Caco-2 (cell line): ENCODE data around the gene SEPSECS. TPM values are rescaled to one million over a fixed set of nuclear protein-coding genes. Genes with fewer than 3 reads are reported as not detected.

ENCODE experiments used
- BruUV-seq: library from RNA; stranded (reverse); fragments of 400-500 nt; replicated peaks from 2 replicates; lab custom pipeline; 2021; lab: Mats Ljungman, UMichigan
- CTCF ChIA-PET: fragments of 300-600 bp; sonication (Branson Sonifier 250); formaldehyde crosslinking; loops from one replicate; lab custom pipeline; 2022; ENCODE audit warnings: antibody characterized with exemption; lab: Charles Lee
- POLR2A ChIA-PET: fragments of 300-600 bp; sonication (Branson Sonifier 250); formaldehyde crosslinking; loops from one replicate; lab custom pipeline; 2022; ENCODE audit warnings: antibody characterized with exemption; lab: Charles Lee
- DNase-seq, 2 experiments: peaks; one replicate each; pipeline versions ENCODE4 v3.0.0 to v3.0.0-alpha.2; 2020 to 2022
- H3K27me3 ChIP-seq: replicated peaks from 2 replicates; pipeline ENCODE4 v1.6.0; 2011; ENCODE audit warnings: low read length; ENCODE audit not compliant: control insufficient read depth, insufficient read depth
- H3K36me3 ChIP-seq: 2 replicates; pipeline ENCODE4 v1.5.1; 2011; ENCODE audit warnings: low read length; ENCODE audit not compliant: control insufficient read depth, insufficient read depth
- H3K4me1 ChIP-seq: fragments of 250-450 bp; sonication (Bioruptor Pico); 2 replicates; pipeline ENCODE4 v1.5.1; 2020; ENCODE audit warnings: mild to moderate bottlenecking
- H3K4me3 ChIP-seq: 2 replicates; pipeline ENCODE4 v1.5.1; 2011; ENCODE audit warnings: low read depth, mild to moderate bottlenecking, control low read depth, low read length
- H3K9me3 ChIP-seq: fragments of 250-450 bp; sonication (Bioruptor Pico); 2 replicates; pipeline ENCODE4 v1.5.1; 2020; ENCODE audit warnings: mild to moderate bottlenecking, moderate library complexity
- H3K27ac Mint-ChIP-seq: one replicate; pipeline ENCODE4 v1.8.0; 2022; ENCODE audit warnings: mixed read lengths; ENCODE audit not compliant: unreplicated experiment
- H3K27me3 Mint-ChIP-seq: one replicate; pipeline ENCODE4 v1.8.0; 2022; ENCODE audit warnings: mixed read lengths; ENCODE audit not compliant: insufficient read depth, unreplicated experiment
- H3K36me3 Mint-ChIP-seq: one replicate; pipeline ENCODE4 v1.8.0; 2022; ENCODE audit warnings: mild to moderate bottlenecking, mixed read lengths; ENCODE audit not compliant: insufficient read depth, unreplicated experiment
- H3K4me1 Mint-ChIP-seq: one replicate; pipeline ENCODE4 v1.8.0; 2022; ENCODE audit warnings: low read depth, mixed read lengths; ENCODE audit not compliant: unreplicated experiment
- H3K4me3 Mint-ChIP-seq: one replicate; pipeline ENCODE4 v1.8.0; 2022; ENCODE audit warnings: mild to moderate bottlenecking, moderate library complexity, mixed read lengths; ENCODE audit not compliant: unreplicated experiment
- H3K9me3 Mint-ChIP-seq: one replicate; pipeline ENCODE4 v1.8.0; 2022; ENCODE audit warnings: mixed read lengths; ENCODE audit not compliant: unreplicated experiment
- intact Hi-C: fragments of 100-400 bp; cut with micrococcal nuclease; formaldehyde crosslinking; loops from one replicate; pipeline ENCODE4 v1.10.0; 2022; ENCODE audit not compliant: unreplicated experiment
- total RNA-seq: library from RNA; stranded (reverse); gene quantifications from 2 replicates; pipeline ENCODE4 v1.2.3, GENCODE V29; 2022
- TF ChIP-seq, protein P1 (sequence below), 2 experiments: fragments of 200-600 bp in 1 of 2; IDR thresholded peaks; 1 replicate in 1 of 2; 2 replicates in 1 of 2; pipeline versions ENCODE4 v1.5.1 to v1.8.0; 2011 to 2022; ENCODE audit warnings: antibody characterized with exemption in 1 of 2, control low read depth in 1 of 2, inconsistent platforms in 1 of 2, low read depth in 1 of 2, low read length in 1 of 2, mild to moderate bottlenecking in 1 of 2, moderate library complexity in 1 of 2; ENCODE audit not compliant: insufficient read depth in 1 of 2, severe bottlenecking in 1 of 2, unreplicated experiment in 1 of 2

Gene SEPSECS
- total RNA-seq, 1 experiment from 2014 or later, result 5.7 TPM

DNA sequence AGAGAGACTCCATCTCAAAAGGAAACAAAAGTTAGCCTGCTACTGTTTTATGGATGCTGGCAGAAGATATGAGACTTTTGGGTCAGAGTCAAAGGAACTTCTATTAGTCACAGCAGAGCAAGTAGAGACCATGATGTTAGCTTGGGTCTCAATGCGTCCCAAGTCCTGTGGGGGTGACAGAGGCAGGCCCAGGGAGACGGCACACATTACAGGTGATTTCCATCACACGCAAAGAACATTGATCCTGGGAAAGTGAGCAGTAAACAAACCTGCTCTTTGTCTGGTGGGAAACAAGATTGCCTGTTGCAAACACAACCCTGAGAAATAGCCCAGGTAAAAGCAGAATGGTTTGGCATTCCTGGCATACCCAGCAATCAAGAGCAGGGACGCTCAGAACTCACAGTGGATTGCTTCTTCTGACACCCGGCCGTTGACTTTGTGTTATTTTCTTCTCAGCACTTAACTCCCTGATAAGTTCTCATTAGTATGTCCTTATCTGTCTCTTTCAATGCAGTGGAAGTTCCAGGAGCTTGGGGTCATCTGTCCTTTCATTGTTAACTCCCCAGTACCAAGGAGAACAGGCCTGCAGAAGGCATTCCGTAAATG lies 78.3 kb downstream of the SEPSECS start:
- TF ChIP-seq, protein P1, sequence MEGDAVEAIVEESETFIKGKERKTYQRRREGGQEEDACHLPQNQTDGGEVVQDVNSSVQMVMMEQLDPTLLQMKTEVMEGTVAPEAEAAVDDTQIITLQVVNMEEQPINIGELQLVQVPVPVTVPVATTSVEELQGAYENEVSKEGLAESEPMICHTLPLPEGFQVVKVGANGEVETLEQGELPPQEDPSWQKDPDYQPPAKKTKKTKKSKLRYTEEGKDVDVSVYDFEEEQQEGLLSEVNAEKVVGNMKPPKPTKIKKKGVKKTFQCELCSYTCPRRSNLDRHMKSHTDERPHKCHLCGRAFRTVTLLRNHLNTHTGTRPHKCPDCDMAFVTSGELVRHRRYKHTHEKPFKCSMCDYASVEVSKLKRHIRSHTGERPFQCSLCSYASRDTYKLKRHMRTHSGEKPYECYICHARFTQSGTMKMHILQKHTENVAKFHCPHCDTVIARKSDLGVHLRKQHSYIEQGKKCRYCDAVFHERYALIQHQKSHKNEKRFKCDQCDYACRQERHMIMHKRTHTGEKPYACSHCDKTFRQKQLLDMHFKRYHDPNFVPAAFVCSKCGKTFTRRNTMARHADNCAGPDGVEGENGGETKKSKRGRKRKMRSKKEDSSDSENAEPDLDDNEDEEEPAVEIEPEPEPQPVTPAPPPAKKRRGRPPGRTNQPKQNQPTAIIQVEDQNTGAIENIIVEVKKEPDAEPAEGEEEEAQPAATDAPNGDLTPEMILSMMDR (IDR thresholded peaks at IDR 0.05; ENCODE audit: insufficient read depth in 1 of 2, low read depth in 1 of 2, low read length in 1 of 2, severe bottlenecking in 1 of 2, unreplicated experiment in 1 of 2), result no peak
- intact Hi-C loops, result no loop called here
- H3K27me3 ChIP-seq, result no peaks in the 10 kb centered on the region
- peak overlapping the region; percentile 26 for H3K27ac Mint-ChIP-seq
- DNase-seq, result peak; percentile 15 to 43
- H3K4me1 ChIP-seq, result peaks cover 23% of the 10 kb centered on the region
- no peaks in the 10 kb centered on the region for H3K36me3 ChIP-seq
- H3K4me1 Mint-ChIP-seq, result peaks cover 22% of the 10 kb centered on the region
- POLR2A ChIA-PET, result no interaction called here
- H3K36me3 Mint-ChIP-seq, result no peaks in the 10 kb centered on the region
- no peak overlapping the region for H3K4me3 Mint-ChIP-seq
- H3K9me3 ChIP-seq, result no peaks in the 10 kb centered on the region
- no TSS peak for BruUV-seq
- H3K9me3 Mint-ChIP-seq, result no peaks in the 10 kb centered on the region
- H3K4me3 ChIP-seq, result no peak overlapping the region
- H3K27me3 Mint-ChIP-seq, result no peaks in the 10 kb centered on the region
- CTCF ChIA-PET, result interaction anchor here (0.6 kb wide), 1 partner anchor 277 kb away, joined by 3 read pairs; no protein-coding TSS in a partner anchor

DNA sequence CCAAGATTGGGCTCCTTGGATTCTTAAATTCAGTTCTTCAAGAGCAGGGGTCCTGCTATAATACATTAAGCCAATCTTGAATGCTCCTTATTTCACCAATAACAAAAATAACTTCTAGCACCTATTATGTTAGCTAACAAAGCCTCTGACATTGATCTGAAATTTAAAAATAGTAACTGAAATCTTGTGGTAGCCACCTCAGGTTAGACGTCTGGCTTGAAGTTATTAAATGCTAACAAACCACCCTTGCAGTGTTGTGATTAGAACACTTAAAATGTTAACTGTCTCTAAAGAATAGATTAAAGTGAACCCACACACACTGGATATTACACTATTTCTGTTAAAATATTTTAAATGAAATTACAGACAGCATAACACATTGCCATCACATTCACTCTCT lies 79.7 kb downstream of the SEPSECS start:
- intact Hi-C loops, result no loop called here
- no peak overlapping the region for H3K4me3 Mint-ChIP-seq
- CTCF ChIA-PET, result no interaction called here
- no peaks in the 10 kb centered on the region for H3K27me3 Mint-ChIP-seq
- no peak overlapping the region for H3K4me3 ChIP-seq
- no peaks in the 10 kb centered on the region for H3K36me3 ChIP-seq
- peaks cover 22% of the 10 kb centered on the region for H3K4me1 Mint-ChIP-seq
- H3K9me3 Mint-ChIP-seq, result no peaks in the 10 kb centered on the region
- TF ChIP-seq, protein P1 (IDR thresholded peaks at IDR 0.05; ENCODE audit: insufficient read depth in 1 of 2, low read depth in 1 of 2, low read length in 1 of 2, severe bottlenecking in 1 of 2, unreplicated experiment in 1 of 2), result no peak
- H3K4me1 ChIP-seq, result peaks cover 23% of the 10 kb centered on the region
- no peaks in the 10 kb centered on the region for H3K36me3 Mint-ChIP-seq
- BruUV-seq, result no TSS peak
- POLR2A ChIA-PET, result no interaction called here
- H3K27ac Mint-ChIP-seq, result no peak overlapping the region
- no peaks in the 10 kb centered on the region for H3K27me3 ChIP-seq
- H3K9me3 ChIP-seq, result no peaks in the 10 kb centered on the region
- no peak for DNase-seq

DNA sequence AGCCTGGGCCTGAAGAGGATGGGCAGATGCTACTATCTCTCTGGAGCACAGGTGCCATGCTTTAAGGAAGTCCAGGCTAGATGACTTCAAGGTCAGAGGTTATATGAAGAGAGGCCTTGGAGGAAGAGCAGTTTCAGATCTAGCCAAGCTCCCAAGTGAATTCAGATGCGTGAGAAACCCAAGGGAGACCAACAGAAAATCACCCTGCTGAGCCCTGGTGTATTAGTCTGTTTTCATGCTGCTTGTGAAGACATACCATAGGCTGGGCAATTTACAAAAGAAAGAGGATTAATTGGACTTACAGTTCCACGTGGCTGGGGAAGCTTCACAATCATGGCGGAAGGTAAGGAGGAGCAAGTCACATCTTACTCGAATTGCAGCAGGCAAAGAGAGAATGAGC lies 81.7 kb downstream of the SEPSECS start:
- ChIA-PET POLR2A (no interaction called here), CTCF (interaction anchor here (0.6 kb wide), 1 partner anchor 31 kb away, joined by 4 read pairs; no protein-coding TSS in a partner anchor)
- no peak for DNase-seq
- intact Hi-C loops, result no loop called here
- Histone ChIP-seq H3K4me1 (peaks cover 19% of the 10 kb centered on the region), H3K9me3 (no peaks in the 10 kb centered on the region), H3K4me3 (no peak overlapping the region), H3K36me3 (no peaks in the 10 kb centered on the region), H3K27me3 (no peaks in the 10 kb centered on the region)
- H3K27me3 Mint-ChIP-seq, result no peaks in the 10 kb centered on the region
- H3K36me3 Mint-ChIP-seq, result no peaks in the 10 kb centered on the region
- H3K9me3 Mint-ChIP-seq, result no peaks in the 10 kb centered on the region
- no peak overlapping the region for H3K4me3 Mint-ChIP-seq
- no peak overlapping the region for H3K27ac Mint-ChIP-seq
- peaks cover 19% of the 10 kb centered on the region for H3K4me1 Mint-ChIP-seq
- BruUV-seq, result no TSS peak
- TF ChIP-seq, protein P1 (IDR thresholded peaks at IDR 0.05; ENCODE audit: insufficient read depth in 1 of 2, low read depth in 1 of 2, low read length in 1 of 2, severe bottlenecking in 1 of 2, unreplicated experiment in 1 of 2), result no peak
